Measurements from ENCODE around the gene PEX5L.
"Not testable (repeated sequence)": the region's sequence is repeated elsewhere in the genome, so short reads cannot be mapped to it uniquely, and the experiment has no call there.

DNA sequence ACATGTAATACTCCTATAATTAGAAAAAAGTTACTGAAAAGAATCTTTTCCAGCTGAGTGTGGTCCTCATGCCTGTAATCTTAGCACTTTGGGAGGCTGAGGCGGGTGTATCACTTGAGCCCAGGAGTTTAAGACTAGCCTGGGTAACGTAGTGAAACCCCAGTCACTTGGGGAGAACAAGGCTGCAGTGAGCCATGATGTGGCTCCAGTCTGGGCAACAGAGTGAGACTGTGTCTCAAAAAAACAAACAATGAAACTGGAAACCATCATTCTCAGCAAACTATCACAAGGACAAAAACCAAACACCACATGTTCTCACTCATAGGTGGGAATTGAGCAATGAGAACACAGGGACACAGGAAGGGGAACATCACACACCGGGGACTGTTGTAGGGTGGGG is 18.9 kb upstream of the PEX5L start:
- TF ChIP-seq POLR2AphosphoS5 (IDR thresholded peaks at IDR 0.05); EZH2 (IDR thresholded peaks at IDR 0.05; ENCODE audit: borderline replicate concordance, insufficient read depth, low read length, poor library complexity, severe bottlenecking); MXI1 (conservative IDR thresholded peaks at IDR 0.05; ENCODE audit: poor library complexity, severe bottlenecking); RAD21 (conservative IDR thresholded peaks at IDR 0.05): not testable (repeated sequence)
- TF ChIP-seq, protein P1, sequence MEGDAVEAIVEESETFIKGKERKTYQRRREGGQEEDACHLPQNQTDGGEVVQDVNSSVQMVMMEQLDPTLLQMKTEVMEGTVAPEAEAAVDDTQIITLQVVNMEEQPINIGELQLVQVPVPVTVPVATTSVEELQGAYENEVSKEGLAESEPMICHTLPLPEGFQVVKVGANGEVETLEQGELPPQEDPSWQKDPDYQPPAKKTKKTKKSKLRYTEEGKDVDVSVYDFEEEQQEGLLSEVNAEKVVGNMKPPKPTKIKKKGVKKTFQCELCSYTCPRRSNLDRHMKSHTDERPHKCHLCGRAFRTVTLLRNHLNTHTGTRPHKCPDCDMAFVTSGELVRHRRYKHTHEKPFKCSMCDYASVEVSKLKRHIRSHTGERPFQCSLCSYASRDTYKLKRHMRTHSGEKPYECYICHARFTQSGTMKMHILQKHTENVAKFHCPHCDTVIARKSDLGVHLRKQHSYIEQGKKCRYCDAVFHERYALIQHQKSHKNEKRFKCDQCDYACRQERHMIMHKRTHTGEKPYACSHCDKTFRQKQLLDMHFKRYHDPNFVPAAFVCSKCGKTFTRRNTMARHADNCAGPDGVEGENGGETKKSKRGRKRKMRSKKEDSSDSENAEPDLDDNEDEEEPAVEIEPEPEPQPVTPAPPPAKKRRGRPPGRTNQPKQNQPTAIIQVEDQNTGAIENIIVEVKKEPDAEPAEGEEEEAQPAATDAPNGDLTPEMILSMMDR (IDR thresholded peaks at IDR 0.05; ENCODE audit: poor library complexity, severe bottlenecking): not testable (repeated sequence)
